Measurements from ENCODE around the gene PLCB4. TPM values are rescaled to one million over a fixed set of nuclear protein-coding genes. Genes with fewer than 3 reads are reported as not detected.

PLCB4 gene
- total RNA-seq, 4 donors from 2014 or later: 6.3 to 24.5 (median 10.4) TPM

GRCh38 chr20:9212735-9213134 is 143.8 kb downstream of the PLCB4 start:
- no peaks in the 10 kb centered on the region for H3K4me1 ChIP-seq
- H3K4me3 ChIP-seq: no peak overlapping the region
- TF ChIP-seq EP300 (IDR thresholded peaks at IDR 0.05): no peak
- no peak for TF ChIP-seq CTCF (IDR thresholded peaks at IDR 0.05)
- TF ChIP-seq POLR2AphosphoS5 (IDR thresholded peaks at IDR 0.05): no peak
- no peak for TF ChIP-seq POLR2A (IDR thresholded peaks at IDR 0.05)
- H3K9me3 ChIP-seq: no peaks in the 10 kb centered on the region
- no peaks in the 10 kb centered on the region for H3K27me3 ChIP-seq
- no peak for DNase-seq (ENCODE audit: low spot score in 2 of 2)
- H3K36me3 ChIP-seq: no peaks in the 10 kb centered on the region
- H3K27ac ChIP-seq: no peak overlapping the region
- 80% methylated on average over 2 of the region's 2 CpGs for WGBS

GRCh38 chr20:9214685-9215084 is 145.8 kb downstream of the PLCB4 start:
- Histone ChIP-seq H3K4me1 (no peaks in the 10 kb centered on the region), H3K27ac (no peak overlapping the region), H3K9me3 (no peaks in the 10 kb centered on the region), H3K4me3 (no peak overlapping the region), H3K36me3 (no peaks in the 10 kb centered on the region), H3K27me3 (no peaks in the 10 kb centered on the region)
- 38% methylated on average over 3 of the region's 3 CpGs for WGBS
- TF ChIP-seq POLR2A (IDR thresholded peaks at IDR 0.05): no peak
- no peak for TF ChIP-seq POLR2AphosphoS5 (IDR thresholded peaks at IDR 0.05)
- no peak for TF ChIP-seq EP300 (IDR thresholded peaks at IDR 0.05)
- TF ChIP-seq CTCF (IDR thresholded peaks at IDR 0.05): no peak
- DNase-seq (ENCODE audit: low spot score in 2 of 2): no peak

- no peak for DNase-seq (ENCODE audit: low spot score in 2 of 2)
- 83% methylated on average over 2 of the region's 2 CpGs for WGBS
- Histone ChIP-seq H3K4me1 (no peaks in the 10 kb centered on the region), H3K4me3 (no peak overlapping the region), H3K36me3 (no peaks in the 10 kb centered on the region), H3K9me3 (no peaks in the 10 kb centered on the region), H3K27me3 (no peaks in the 10 kb centered on the region), H3K27ac (no peak overlapping the region)
- TF ChIP-seq POLR2AphosphoS5 (IDR thresholded peaks at IDR 0.05): no peak
- peak in 1 of 2 donors; percentile 12 for TF ChIP-seq CTCF (IDR thresholded peaks at IDR 0.05)
- no peak for TF ChIP-seq EP300 (IDR thresholded peaks at IDR 0.05)
- no peak for TF ChIP-seq POLR2A (IDR thresholded peaks at IDR 0.05)
These were observed 146.7 kb downstream of the PLCB4 start for GRCh38 chr20:9215539-9215938.

GRCh38 chr20:9218531-9218961 is 149.7 kb downstream of the PLCB4 start:
- no peak for TF ChIP-seq EP300 (IDR thresholded peaks at IDR 0.05)
- TF ChIP-seq CTCF (IDR thresholded peaks at IDR 0.05): no peak
- no peak for TF ChIP-seq POLR2AphosphoS5 (IDR thresholded peaks at IDR 0.05)
- no peak for TF ChIP-seq POLR2A (IDR thresholded peaks at IDR 0.05)
- no peak overlapping the region for H3K4me3 ChIP-seq
- no peak for DNase-seq (ENCODE audit: low spot score in 2 of 2)
- no peaks in the 10 kb centered on the region for H3K9me3 ChIP-seq
- H3K36me3 ChIP-seq: no peaks in the 10 kb centered on the region
- WGBS: 60% methylated on average over 6 of the region's 6 CpGs
- no peak overlapping the region for H3K27ac ChIP-seq
- no peaks in the 10 kb centered on the region for H3K27me3 ChIP-seq
- H3K4me1 ChIP-seq: no peaks in the 10 kb centered on the region

GRCh38 chr20:9220874-9221547 is 152.1 kb downstream of the PLCB4 start:
- WGBS: 74% methylated on average over 6 of the region's 6 CpGs
- Histone ChIP-seq H3K9me3 (no peaks in the 10 kb centered on the region), H3K4me3 (no peak overlapping the region), H3K27me3 (no peaks in the 10 kb centered on the region), H3K4me1 (no peaks in the 10 kb centered on the region), H3K27ac (no peak overlapping the region), H3K36me3 (no peaks in the 10 kb centered on the region)
- DNase-seq (ENCODE audit: low spot score in 2 of 2): no peak
- no peak for TF ChIP-seq POLR2AphosphoS5 (IDR thresholded peaks at IDR 0.05)
- no peak for TF ChIP-seq CTCF (IDR thresholded peaks at IDR 0.05)
- no peak for TF ChIP-seq EP300 (IDR thresholded peaks at IDR 0.05)
- no peak for TF ChIP-seq POLR2A (IDR thresholded peaks at IDR 0.05)
